Right renal pelvis (tissue), 4 donors: Measurements from ENCODE around the gene RASGEF1B. TPM values are rescaled to one million over a fixed set of nuclear protein-coding genes. Genes with fewer than 3 reads are reported as not detected.

Experiments used
- DNase-seq, 4 donors: peaks; one replicate each; pipeline ENCODE4 v3.0.0-alpha.2; 2013; ENCODE audit warnings: low read depth in 4 of 4, low spot score in 3 of 4, missing footprints in 1 of 4
- polyA plus RNA-seq, 4 donors: library from polyadenylated mRNA; unstranded; fragments of 120-200 nt; gene quantifications; one replicate each; pipeline ENCODE4 v1.2.1, GENCODE V29; 2013; ENCODE audit not compliant: insufficient read length in 4 of 4

Gene RASGEF1B
- polyA plus RNA-seq, 4 donors: 11.6 to 14.1 (median 12.6) TPM

DNA sequence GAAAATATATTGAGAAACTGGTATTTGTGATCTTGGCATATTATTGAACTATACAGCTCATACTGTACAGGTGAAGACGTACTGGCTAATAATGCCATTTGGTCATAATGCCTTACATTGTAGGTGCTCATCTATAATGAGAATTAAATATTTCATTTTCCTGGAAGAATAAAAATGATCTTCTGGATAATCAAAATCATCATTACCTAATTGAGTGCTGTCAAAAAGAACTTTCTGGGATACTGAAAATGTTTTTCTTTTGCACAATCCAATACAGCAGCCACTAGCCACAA, 4.1 kb downstream of the RASGEF1B start:
- DNase-seq: no peak

DNA sequence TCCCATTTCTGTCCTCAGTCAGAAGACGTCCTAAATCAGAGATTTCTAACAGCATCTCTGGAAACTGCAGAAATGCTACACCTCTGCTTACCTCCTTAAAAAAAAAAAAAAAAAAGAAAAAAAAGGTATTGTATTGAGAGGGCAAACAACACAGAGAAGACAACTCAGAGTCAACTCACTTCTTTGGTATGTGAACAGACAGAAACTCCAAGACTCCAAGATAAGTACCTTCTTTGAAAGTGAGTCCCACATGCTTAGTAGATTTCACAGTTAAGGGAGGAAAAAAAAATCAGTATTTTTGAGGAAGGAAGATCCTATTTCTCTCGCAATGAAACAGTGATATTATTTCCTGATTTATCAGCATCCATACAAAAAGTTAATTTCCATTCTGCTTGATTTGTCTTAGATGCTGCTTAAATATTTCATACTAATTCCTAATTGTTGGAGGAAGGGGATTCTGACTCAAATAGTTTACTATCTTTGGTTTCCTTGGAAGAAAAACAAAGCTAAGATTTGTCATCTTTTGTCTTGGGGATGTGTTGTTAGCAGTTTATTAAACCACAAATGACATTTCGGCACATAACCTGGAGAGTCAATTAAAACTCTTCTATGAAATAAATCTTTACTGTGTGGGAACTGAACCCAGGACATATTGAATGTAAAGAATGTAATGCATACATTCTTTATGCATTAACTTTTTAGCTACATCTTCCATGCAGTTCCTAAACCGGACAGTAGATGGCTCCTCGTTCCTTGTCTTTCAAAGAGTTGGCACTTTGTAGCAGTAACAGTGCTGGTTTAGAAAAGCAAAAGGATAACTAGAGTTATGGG, 4.7 kb downstream of the RASGEF1B start:
- peak; percentile 55 to 73 (median 68) for DNase-seq

GRCh38 chr4:81465406-81466340, 6.0 kb downstream of the RASGEF1B start:
- DNase-seq: no peak

GRCh38 chr4:81460834-81461233, 10.9 kb downstream of the RASGEF1B start:
- DNase-seq: no peak

DNA sequence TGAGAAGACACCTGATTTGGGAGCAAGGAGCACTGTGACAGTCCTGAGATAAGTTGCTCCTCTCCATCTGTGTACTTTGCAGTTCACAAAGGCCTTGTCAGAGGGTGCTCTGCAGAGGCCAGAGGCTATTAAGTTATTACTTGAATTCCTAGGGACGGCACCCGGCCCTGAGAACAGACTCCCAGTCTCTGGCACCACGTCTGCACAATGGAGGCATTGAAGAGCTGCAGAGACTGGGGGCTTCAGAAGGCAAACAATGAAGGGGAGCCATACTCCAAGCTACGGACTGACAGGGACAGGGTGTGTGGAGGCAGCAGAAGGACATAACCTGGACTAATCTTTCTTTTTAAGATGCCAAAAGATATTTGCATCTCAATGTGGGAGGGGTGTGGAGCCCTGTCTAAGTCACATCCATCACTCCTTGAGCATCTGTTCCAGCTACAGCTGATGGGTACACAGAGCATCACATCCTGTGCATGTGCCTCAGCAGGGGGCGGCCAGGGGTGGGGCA, 11.5 kb downstream of the RASGEF1B start:
- no peak for DNase-seq

DNA sequence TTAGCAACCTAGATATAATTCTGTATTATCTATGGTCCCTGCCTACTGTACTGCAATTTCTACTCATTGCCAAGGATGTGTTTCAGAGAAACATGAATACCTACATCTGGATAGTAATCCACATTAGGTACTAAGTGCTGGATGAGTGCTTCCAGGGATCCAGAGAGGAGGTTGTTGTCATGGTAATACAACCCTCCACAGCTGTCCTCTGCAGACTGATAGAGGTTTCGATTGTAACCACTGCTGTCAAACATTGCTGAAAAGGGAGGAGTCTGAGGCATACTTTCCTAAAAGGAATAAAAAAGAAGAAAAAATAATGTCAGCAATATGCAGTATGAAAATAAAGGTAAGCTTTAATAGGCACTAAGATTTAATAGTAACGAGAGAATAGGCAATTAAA, 12.5 kb downstream of the RASGEF1B start:
- no peak for DNase-seq

GRCh38 chr4:81457921-81458520, 13.7 kb downstream of the RASGEF1B start:
- no peak for DNase-seq

DNA sequence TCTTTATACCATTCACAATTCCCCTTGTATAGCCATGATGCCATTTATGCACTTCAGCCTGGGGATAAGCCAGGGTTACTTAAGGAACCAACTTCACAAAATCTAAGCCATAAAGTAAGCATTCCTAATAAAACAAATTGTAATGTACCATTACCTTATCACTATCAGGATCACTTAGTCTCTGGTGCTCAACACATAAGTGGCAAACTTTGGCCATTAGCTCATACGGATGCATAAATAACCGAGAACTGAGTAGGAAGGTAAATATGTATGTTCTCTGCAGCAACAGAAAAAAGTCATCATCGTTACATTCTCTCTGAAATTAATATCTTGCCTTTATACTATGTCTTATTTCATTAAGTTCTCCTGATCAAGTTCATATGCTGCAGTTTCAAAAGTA, 14.4 kb downstream of the RASGEF1B start:
- no peak for DNase-seq

GRCh38 chr4:81455897-81456296, 15.8 kb downstream of the RASGEF1B start:
- DNase-seq: no peak

GRCh38 chr4:81454948-81455347, 16.8 kb downstream of the RASGEF1B start:
- no peak for DNase-seq

GRCh38 chr4:81454499-81454898, 17.2 kb downstream of the RASGEF1B start:
- DNase-seq: no peak

- no peak for DNase-seq
Observed at GRCh38 chr4:81453024-81453423, 18.7 kb downstream of the RASGEF1B start.

DNA sequence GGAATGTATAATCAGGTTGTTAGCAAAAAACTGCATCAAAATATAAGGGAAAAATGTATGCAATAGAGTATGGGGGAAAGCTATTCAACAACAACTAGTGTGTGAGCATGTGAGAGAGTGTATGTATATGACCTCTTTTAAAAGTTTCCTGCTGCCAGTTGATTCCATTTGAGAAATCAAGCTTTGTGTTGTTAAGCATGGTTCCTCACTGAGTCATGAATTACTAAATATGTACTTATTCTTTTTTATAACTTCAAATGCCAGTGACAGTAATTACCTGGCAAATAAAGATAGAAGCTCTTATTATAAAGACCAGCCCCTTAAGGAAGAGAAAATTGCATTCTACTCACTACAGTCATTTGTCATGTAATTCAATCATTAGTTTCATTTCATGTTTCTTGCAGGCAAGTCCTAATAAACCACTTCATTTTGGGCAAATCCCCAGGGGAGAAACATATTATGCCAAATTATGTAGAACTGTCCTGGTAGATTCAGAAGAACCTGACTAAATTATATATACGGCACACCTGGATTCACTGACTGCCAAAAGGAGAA, 19.2 kb downstream of the RASGEF1B start:
- DNase-seq: no peak

- no peak for DNase-seq
Observed at GRCh38 chr4:81449015-81449414, 22.7 kb downstream of the RASGEF1B start.

GRCh38 chr4:81447566-81448229, 24.0 kb downstream of the RASGEF1B start:
- DNase-seq: no peak

- no peak for DNase-seq
Observed at GRCh38 chr4:81446634-81447033, 25.1 kb downstream of the RASGEF1B start.

DNA sequence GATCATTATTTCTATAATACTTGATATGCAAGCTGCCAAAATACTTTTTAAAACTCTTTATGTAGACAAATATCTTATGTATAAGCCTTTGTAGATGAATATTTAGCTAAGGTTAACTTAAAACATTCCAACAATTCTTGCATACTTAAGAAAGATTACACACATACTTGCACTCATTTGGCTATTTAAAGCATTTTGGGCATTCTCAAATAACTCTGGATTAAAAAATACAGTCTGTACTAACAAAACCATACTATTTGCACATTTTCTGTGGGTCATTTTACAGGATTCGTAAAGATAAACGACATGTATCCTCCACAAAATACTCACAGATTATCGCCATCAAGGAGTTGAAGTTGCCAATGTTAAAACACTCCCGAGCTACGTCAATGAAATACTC, 26.5 kb downstream of the RASGEF1B start:
- no peak for DNase-seq

DNA sequence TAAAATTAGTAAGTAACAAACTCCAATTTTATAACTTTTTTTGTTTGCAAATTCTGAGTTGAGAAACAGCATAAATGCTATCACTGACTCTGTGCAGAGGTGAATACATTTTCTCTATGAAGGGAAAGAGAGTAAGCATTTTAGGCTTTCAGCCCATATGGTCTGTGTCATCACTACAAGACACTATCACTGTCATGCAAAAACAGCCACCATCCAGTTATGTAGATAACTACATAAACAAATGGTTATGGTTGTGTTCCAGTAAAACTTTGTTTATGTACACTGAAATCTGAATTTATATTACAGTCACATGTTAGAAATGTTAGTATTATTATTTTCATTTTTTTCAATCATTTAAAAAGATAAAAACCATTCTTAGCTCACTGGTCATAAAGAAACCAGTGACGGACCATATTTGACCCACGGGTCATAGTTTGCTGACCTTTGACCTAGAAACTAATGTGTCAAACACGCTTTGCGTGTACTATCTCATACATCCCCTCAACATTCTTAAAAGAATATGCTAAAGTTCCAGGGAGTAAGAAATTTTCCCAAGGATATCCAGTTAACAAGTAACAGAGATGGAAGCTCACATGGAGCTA, 29.1 kb downstream of the RASGEF1B start:
- no peak for DNase-seq

DNA sequence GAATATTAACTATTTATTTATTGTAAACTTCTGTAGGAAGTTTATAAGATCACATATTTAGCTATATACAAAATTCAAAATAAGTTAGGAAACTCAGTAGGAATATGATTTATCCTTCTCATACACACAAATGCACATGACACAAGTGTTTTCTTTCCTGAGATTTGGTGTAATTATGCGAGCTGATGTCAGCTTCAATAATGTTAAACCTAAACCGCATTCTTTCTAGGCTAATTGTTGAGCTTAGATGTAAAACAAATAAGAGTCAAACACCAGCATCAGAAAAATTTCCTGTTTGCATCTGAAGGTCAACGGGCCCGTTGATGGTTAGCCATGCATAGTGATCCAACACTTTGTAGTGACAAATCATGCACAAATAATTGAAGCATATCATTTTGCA, 30.8 kb downstream of the RASGEF1B start:
- no peak for DNase-seq
